ENCODE measurements around the gene ZDHHC3.

The ZDHHC3 gene

GRCh38 chr3:44909063-44909462 lies 66.9 kb downstream of the ZDHHC3 start:
- Histone ChIP-seq H3K27me3 (no peaks in the 10 kb centered on the region), H3K9me3 (no peaks in the 10 kb centered on the region), H3K36me3 (no peaks in the 10 kb centered on the region), H3K4me1 (no peaks in the 10 kb centered on the region), H3K4me3 (ENCODE audit: low read depth, low read length) (no peak overlapping the region)
- TF ChIP-seq CTCF (IDR thresholded peaks at IDR 0.05; ENCODE audit: low read depth, low read length): no peak
- DNase-seq: no peak

DNA sequence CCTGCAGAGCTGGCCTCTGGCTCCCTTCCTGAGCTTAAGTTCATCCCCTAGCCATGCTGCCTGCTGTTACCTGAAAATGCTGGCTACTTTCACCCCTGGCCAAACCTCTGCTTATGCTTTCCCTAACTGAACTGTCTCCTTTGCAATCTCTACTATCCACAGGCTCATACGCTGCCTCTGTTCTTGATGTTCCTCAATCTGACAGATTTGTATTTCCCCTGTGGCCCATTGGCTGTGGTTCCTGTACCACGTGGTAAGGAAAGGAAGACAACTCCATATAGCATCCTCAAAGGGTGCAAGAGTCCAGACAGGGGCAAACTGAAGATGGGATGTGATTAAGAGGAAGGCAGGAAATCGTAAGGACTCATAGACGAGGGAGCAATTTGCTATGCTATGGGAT lies 68.4 kb downstream of the ZDHHC3 start:
- TF ChIP-seq CTCF (IDR thresholded peaks at IDR 0.05; ENCODE audit: low read depth, low read length): no peak
- H3K9me3 ChIP-seq: no peaks in the 10 kb centered on the region
- H3K4me3 ChIP-seq (ENCODE audit: low read depth, low read length): no peak overlapping the region
- H3K4me1 ChIP-seq: no peaks in the 10 kb centered on the region
- H3K36me3 ChIP-seq: no peaks in the 10 kb centered on the region
- DNase-seq: no peak
- H3K27me3 ChIP-seq: no peaks in the 10 kb centered on the region

- DNase-seq: no peak
- Histone ChIP-seq H3K36me3 (no peaks in the 10 kb centered on the region), H3K4me1 (no peaks in the 10 kb centered on the region), H3K4me3 (ENCODE audit: low read depth, low read length) (no peak overlapping the region), H3K9me3 (no peaks in the 10 kb centered on the region), H3K27me3 (no peaks in the 10 kb centered on the region)
- no peak for TF ChIP-seq CTCF (IDR thresholded peaks at IDR 0.05; ENCODE audit: low read depth, low read length)
These were observed 69.0 kb downstream of the ZDHHC3 start for GRCh38 chr3:44906997-44907396.

DNA sequence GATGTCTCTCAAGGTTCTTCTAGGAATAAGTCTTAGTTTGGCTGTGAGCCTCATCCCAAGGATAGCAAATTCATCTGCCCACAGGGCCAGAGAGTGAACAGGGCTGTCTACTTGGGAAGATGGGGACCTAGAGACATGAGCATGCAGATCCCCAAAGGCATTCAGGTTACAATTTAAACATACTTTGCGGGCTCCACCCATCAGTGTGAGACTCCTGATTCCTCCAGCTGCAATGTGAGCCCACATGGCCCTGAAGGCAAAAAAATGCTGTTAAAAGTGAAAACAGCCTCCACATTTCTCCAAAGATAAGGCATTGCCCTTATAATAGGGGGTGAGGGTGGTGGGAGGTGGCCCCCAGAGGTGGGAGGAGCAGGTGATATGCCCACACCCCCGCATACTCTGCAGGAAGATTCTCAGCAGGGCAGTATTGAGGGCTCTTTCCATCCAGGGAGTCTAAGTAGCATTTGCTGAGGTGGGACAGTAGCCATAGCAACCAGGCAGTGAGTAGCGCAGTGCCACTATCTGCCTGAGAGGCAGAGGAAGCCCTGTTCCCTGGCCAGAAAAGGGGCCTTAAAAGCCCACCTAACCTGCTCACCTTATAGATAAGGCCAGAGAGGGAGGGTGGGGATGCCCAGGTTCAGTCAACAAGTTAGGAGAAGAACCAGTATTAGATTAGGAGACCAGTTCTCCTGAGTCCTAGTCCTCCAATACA lies 70.4 kb downstream of the ZDHHC3 start:
- no peak for DNase-seq
- Histone ChIP-seq H3K27me3 (no peaks in the 10 kb centered on the region), H3K4me1 (no peaks in the 10 kb centered on the region), H3K9me3 (no peaks in the 10 kb centered on the region), H3K36me3 (no peaks in the 10 kb centered on the region), H3K4me3 (ENCODE audit: low read depth, low read length) (no peak overlapping the region)
- TF ChIP-seq CTCF (IDR thresholded peaks at IDR 0.05; ENCODE audit: low read depth, low read length): no peak

GRCh38 chr3:44903751-44904150 lies 72.2 kb downstream of the ZDHHC3 start:
- Histone ChIP-seq H3K4me3 (ENCODE audit: low read depth, low read length) (no peak overlapping the region), H3K36me3 (no peaks in the 10 kb centered on the region), H3K27me3 (no peaks in the 10 kb centered on the region), H3K4me1 (no peaks in the 10 kb centered on the region), H3K9me3 (no peaks in the 10 kb centered on the region)
- DNase-seq: no peak
- no peak for TF ChIP-seq CTCF (IDR thresholded peaks at IDR 0.05; ENCODE audit: low read depth, low read length)

- Histone ChIP-seq H3K36me3 (no peaks in the 10 kb centered on the region), H3K27me3 (no peaks in the 10 kb centered on the region), H3K9me3 (no peaks in the 10 kb centered on the region), H3K4me1 (no peaks in the 10 kb centered on the region), H3K4me3 (ENCODE audit: low read depth, low read length) (no peak overlapping the region)
- no peak for TF ChIP-seq CTCF (IDR thresholded peaks at IDR 0.05; ENCODE audit: low read depth, low read length)
- no peak for DNase-seq
These were observed 72.7 kb downstream of the ZDHHC3 start for GRCh38 chr3:44903314-44903713.
